HepG2 (cell line): ENCODE measurements around the gene UFSP2. TPM values are rescaled to one million over a fixed set of nuclear protein-coding genes. Genes with fewer than 3 reads are reported as not detected.

Experiments
- CBX2 ChIP-seq, 2 experiments: fragments of 200-600 bp in 1 of 2; sonication (generic); formaldehyde crosslinking in 1 of 2; IDR thresholded peaks; 2 replicates each; pipeline versions ENCODE4 v1.7.0 to v1.8.1; 2018 to 2022; ENCODE audit warnings: low read depth in 2 of 2, low read length in 1 of 2, mild to moderate bottlenecking in 1 of 2, missing genetic modification reagents in 1 of 2
- FOXC1 ChIP-seq: sonication (generic); formaldehyde crosslinking; IDR thresholded peaks from 2 replicates; pipeline ENCODE4 v1.8.0; 2022; ENCODE audit warnings: mild to moderate bottlenecking, missing genetic modification reagents, borderline replicate concordance
- HOXA9 ChIP-seq: sonication (generic); formaldehyde crosslinking; IDR thresholded peaks from 2 replicates; pipeline ENCODE4 v1.8.1; 2022; ENCODE audit warnings: missing genetic modification reagents, mild to moderate bottlenecking, moderate library complexity, borderline replicate concordance
- IRX3 ChIP-seq: sonication (generic); formaldehyde crosslinking; IDR thresholded peaks from 2 replicates; pipeline ENCODE4 v1.8.1; 2023; ENCODE audit warnings: mild to moderate bottlenecking, low read depth, missing genetic modification reagents, borderline replicate concordance
- PAXIP1 ChIP-seq: sonication (generic); formaldehyde crosslinking; conservative IDR thresholded peaks from 2 replicates; pipeline ENCODE4 v1.4.0; 2020; ENCODE audit warnings: mild to moderate bottlenecking, missing genetic modification reagents, moderate library complexity
- THAP11 ChIP-seq: IDR thresholded peaks from 2 replicates; pipeline ENCODE4 v1.6.1; 2016; ENCODE audit warnings: missing biosample characterization, missing genetic modification reagents
- ZHX2 ChIP-seq, 2 experiments: sonication (generic) in 1 of 2; formaldehyde crosslinking in 1 of 2; IDR thresholded peaks; 2 replicates each; pipeline versions ENCODE4 v1.6.1 to v1.9.0; 2014 to 2022; ENCODE audit warnings: antibody characterized with exemption in 1 of 2, borderline replicate concordance in 1 of 2, inconsistent platforms in 1 of 2, low read depth in 1 of 2, missing genetic modification reagents in 1 of 2
- ZNF18 ChIP-seq: sonication (generic); formaldehyde crosslinking; IDR thresholded peaks from 2 replicates; pipeline ENCODE4 v1.8.0; 2022; ENCODE audit warnings: mild to moderate bottlenecking, missing genetic modification reagents; ENCODE audit not compliant: insufficient replicate concordance
- ZSCAN25 ChIP-seq: sonication (generic); formaldehyde crosslinking; IDR thresholded peaks from 2 replicates; pipeline ENCODE4 v1.8.0; 2022; ENCODE audit warnings: mild to moderate bottlenecking, missing genetic modification reagents
- polyA plus RNA-seq, 8 experiments: library from polyadenylated mRNA; depleted of rRNA in 3 of 8; stranded (reverse) in 7 of 8; unstranded in 1 of 8; fragments of >200 nt; fragmentation: Illumina TruSeq in 4 of 8; extraction: Trizol in 4 of 8; gene quantifications; 2 replicates each; pipeline versions ENCODE4 v1.2.1 to v1.2.3, GENCODE V29; 2011 to 2016; ENCODE audit warnings: low read depth in 4 of 8, missing spikeins in 1 of 8, mixed read lengths in 1 of 8; ENCODE audit not compliant: insufficient read depth in 1 of 8
- total RNA-seq, 5 experiments: library from RNA; depleted of rRNA; stranded (reverse); fragments of >200 nt; fragmentation: Illumina TruSeq; extraction: Trizol; gene quantifications; 2 replicates each; pipeline ENCODE4 v1.2.3, GENCODE V29; 2016; ENCODE audit warnings: low read depth in 1 of 5

The UFSP2 gene
- total and polyA plus RNA-seq, 2 of the 13 experiments (the other 11 are each of a cell fraction or from before 2014, with no cell fraction given): 24.1 to 32.3 TPM

- TF ChIP-seq ZNF18 (CRISPR knock-in tag) (peak; percentile 97), FOXC1 (CRISPR knock-in tag) (peak; percentile 95; the same call in 1 of the 2 replicates), ZHX2 (IDR thresholded peaks at IDR 0.05; ENCODE audit: low read depth) (peak; percentile 92), ZHX2 (CRISPR knock-in tag; IDR thresholded peaks at IDR 0.05; ENCODE audit: borderline replicate concordance) (peak; percentile 89), ZSCAN25 (CRISPR knock-in tag) (peak; percentile 78; the same call in 1 of the 2 replicates), PAXIP1 (peak; percentile 65), IRX3 (peak; percentile 95), HOXA9 (peak; percentile 85), THAP11 (CRISPR knock-in tag) (peak; percentile 81), CBX2 (IDR thresholded peaks at IDR 0.05; ENCODE audit: low read depth, low read length) (no peak), CBX2 (CRISPR knock-in tag; IDR thresholded peaks at IDR 0.05; ENCODE audit: low read depth) (no peak; the same call in 1 of the 2 replicates)
Observed at GRCh38 chr4:185395956-185396723, 29.6 kb downstream of the UFSP2 start (continued).
